ENCODE data around the gene SLC5A9.

SLC5A9 gene

DNA sequence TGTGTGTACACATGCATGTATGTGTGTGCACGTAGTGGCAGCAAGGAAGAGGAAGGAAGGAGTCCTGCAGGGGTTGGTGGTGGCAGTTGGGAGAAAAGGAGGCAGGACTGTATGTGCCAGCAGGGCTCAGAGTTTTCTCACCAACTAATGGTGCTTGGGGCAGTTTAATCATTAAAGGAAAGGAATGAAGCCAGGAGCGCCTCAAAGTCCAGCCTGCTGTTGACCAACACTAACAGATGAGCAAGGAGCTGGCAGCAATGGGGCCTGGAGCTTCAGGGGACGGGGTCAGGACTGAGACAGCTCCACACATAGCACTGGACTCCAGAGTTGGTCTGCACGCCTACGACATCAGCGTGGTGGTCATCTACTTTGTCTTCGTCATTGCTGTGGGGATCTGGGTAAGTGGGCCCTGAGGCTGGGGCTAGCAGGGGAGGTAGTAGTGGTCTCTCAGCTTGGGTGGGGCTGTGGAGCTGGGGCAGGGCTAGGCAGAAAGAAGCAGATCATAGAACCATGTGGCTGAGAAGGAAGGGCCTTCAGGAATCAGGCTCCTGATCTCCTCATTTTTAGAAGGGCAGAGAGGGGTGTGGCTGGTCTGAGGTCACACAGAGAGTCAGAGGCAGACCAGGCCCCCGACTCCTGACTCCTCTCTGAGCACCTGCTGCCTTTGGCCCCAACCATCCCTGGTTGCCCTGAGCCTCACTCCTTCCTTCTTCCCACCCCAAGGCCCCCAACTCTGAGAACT, at the start of gene SLC5A9:
TSS of gene SLC5A9 (plus strand) at position 216 of the 742 bp plus-strand sequence. CDS start at position 237, 21 bp downstream.
- no peak within 1 kb of the TSS for H3K4me3 Mint-ChIP-seq
- TF ChIP-seq, protein P1, sequence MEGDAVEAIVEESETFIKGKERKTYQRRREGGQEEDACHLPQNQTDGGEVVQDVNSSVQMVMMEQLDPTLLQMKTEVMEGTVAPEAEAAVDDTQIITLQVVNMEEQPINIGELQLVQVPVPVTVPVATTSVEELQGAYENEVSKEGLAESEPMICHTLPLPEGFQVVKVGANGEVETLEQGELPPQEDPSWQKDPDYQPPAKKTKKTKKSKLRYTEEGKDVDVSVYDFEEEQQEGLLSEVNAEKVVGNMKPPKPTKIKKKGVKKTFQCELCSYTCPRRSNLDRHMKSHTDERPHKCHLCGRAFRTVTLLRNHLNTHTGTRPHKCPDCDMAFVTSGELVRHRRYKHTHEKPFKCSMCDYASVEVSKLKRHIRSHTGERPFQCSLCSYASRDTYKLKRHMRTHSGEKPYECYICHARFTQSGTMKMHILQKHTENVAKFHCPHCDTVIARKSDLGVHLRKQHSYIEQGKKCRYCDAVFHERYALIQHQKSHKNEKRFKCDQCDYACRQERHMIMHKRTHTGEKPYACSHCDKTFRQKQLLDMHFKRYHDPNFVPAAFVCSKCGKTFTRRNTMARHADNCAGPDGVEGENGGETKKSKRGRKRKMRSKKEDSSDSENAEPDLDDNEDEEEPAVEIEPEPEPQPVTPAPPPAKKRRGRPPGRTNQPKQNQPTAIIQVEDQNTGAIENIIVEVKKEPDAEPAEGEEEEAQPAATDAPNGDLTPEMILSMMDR (IDR thresholded peaks at IDR 0.05; ENCODE audit: unreplicated experiment in 3 of 3): no peak
- H3K27ac Mint-ChIP-seq: peak within 1 kb of the TSS; percentile 28 to 82 (median 57)
- no peaks in the 10 kb centered on the region for H3K36me3 Mint-ChIP-seq (ENCODE audit: low read depth)
- H3K9me3 Mint-ChIP-seq: no peaks in the 10 kb centered on the region
- H3K4me1 Mint-ChIP-seq: no peaks in the 10 kb centered on the region
- H3K27me3 Mint-ChIP-seq (ENCODE audit: low read depth): peaks cover 14% of the 10 kb centered on the region

GRCh38 chr1:48175116-48175515, 47.4 kb upstream of the SLC5A9 start:
- Mint-ChIP-seq H3K36me3 (ENCODE audit: low read depth) (peaks cover 4% of the 10 kb centered on the region), H3K27ac (no peak overlapping the region), H3K4me3 (no peak overlapping the region), H3K9me3 (peaks cover 17% of the 10 kb centered on the region), H3K4me1 (no peaks in the 10 kb centered on the region), H3K27me3 (ENCODE audit: low read depth) (peaks cover 8% of the 10 kb centered on the region)
- TF ChIP-seq, protein P1 (IDR thresholded peaks at IDR 0.05; ENCODE audit: unreplicated experiment in 3 of 3): no peak

- peaks cover 4% of the 10 kb centered on the region for H3K36me3 Mint-ChIP-seq (ENCODE audit: low read depth)
- TF ChIP-seq, protein P1 (IDR thresholded peaks at IDR 0.05; ENCODE audit: unreplicated experiment in 3 of 3): no peak
- H3K4me1 Mint-ChIP-seq: no peaks in the 10 kb centered on the region
- H3K9me3 Mint-ChIP-seq: peaks cover 3% of the 10 kb centered on the region
- no peak overlapping the region for H3K27ac Mint-ChIP-seq
- no peaks in the 10 kb centered on the region for H3K27me3 Mint-ChIP-seq (ENCODE audit: low read depth)
- H3K4me3 Mint-ChIP-seq: no peak overlapping the region
Observed at GRCh38 chr1:48177257-48177656, 45.3 kb upstream of the SLC5A9 start.

- no peaks in the 10 kb centered on the region for H3K4me1 Mint-ChIP-seq
- no peaks in the 10 kb centered on the region for H3K27me3 Mint-ChIP-seq (ENCODE audit: low read depth)
- no peak overlapping the region for H3K27ac Mint-ChIP-seq
- H3K36me3 Mint-ChIP-seq (ENCODE audit: low read depth): peaks cover 4% of the 10 kb centered on the region
- no peak overlapping the region for H3K4me3 Mint-ChIP-seq
- peaks cover 13% of the 10 kb centered on the region for H3K9me3 Mint-ChIP-seq
- TF ChIP-seq, protein P1 (IDR thresholded peaks at IDR 0.05; ENCODE audit: unreplicated experiment in 3 of 3): no peak
Observed at GRCh38 chr1:48181669-48182367, 40.7 kb upstream of the SLC5A9 start.

DNA sequence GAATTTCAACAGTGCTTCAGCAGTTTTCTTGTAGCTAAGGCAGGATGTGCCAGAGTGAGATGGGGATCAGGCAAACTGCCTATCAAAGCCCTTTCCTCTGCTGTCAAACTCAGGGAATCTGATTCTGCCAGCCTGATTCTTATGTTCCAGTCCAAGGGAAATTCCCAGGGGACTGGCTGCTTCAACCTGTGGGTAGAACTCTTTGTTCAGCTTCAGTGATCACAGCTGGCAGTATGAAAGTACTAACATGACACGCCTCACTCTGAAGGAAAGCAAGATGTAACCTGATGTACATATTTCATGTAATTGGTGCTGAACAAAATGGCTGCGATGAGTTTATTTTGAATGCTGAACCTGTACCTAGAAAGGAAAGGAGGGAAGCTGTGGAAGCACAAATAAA, 40.1 kb upstream of the SLC5A9 start:
- H3K4me1 Mint-ChIP-seq: no peaks in the 10 kb centered on the region
- H3K9me3 Mint-ChIP-seq: peaks cover 16% of the 10 kb centered on the region
- H3K27me3 Mint-ChIP-seq (ENCODE audit: low read depth): no peaks in the 10 kb centered on the region
- H3K4me3 Mint-ChIP-seq: no peak overlapping the region
- TF ChIP-seq, protein P1 (IDR thresholded peaks at IDR 0.05; ENCODE audit: unreplicated experiment in 3 of 3): no peak
- H3K27ac Mint-ChIP-seq: no peak overlapping the region
- H3K36me3 Mint-ChIP-seq (ENCODE audit: low read depth): peaks cover 4% of the 10 kb centered on the region

Data from nephron (organoid).